Measurements from ENCODE around the gene DNAJB9. TPM values are rescaled to one million over a fixed set of nuclear protein-coding genes. Genes with fewer than 3 reads are reported as not detected.

Gene DNAJB9
- total and polyA plus RNA-seq, 2 of the 13 experiments (the other 11 are each of a cell fraction or from before 2014, with no cell fraction given) = 8.6 to 16.4 TPM

DNA sequence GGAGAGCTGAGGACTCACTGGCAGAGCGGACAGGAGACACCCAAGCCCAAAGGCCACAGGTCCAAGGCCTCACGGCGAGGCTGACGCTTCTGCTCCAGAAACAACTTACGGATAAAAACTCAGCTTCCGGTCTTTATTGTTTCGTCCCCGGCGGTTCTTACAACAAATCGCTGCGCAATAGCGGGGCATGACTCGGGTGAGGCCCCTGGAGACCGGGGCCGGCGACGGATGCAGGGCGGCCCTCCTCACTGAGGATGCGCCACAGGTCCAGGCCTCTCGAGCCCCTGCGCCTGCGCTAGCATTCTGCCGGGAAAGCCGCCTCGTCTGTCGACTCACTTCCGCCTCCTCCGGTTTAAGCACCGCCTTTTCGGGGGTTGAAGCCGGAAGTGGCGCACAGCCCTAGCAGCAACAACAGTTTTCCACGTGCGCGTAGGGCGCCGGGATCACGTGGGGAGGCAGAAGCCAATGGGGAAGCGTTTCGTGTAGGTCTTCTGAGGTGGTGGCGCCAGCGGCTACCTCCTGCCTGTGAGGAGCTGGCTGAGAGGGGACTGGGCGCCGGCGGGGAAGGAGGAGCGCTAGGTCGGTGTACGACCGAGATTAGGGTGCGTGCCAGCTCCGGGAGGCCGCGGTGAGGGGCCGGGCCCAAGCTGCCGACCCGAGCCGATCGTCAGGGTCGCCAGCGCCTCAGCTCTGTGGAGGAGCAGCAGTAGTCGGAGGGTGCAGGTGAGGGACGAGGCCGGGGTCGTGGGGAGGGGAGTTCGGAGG lies at the start of gene DNAJB9, which contains the start of gene THAP5 (continued):
- TF ChIP-seq ZFAT (CRISPR knock-in tag; conservative IDR thresholded peaks at IDR 0.05) (no peak; the same call in 1 of the 2 replicates), ZNF530 (CRISPR knock-in tag; IDR thresholded peaks at IDR 0.05; ENCODE audit: low read depth) (no peak), ZNF720 (CRISPR knock-in tag; IDR thresholded peaks at IDR 0.05) (no peak), JUN (CRISPR knock-in tag; IDR thresholded peaks at IDR 0.05) (peak; percentile 53; the same call in 1 of the 2 replicates), FOXC1 (CRISPR knock-in tag; IDR thresholded peaks at IDR 0.05; ENCODE audit: borderline replicate concordance) (peak; percentile 77; the same call in 1 of the 2 replicates), KLF9 (CRISPR knock-in tag; IDR thresholded peaks at IDR 0.05; ENCODE audit: low read depth) (0 out of 2 replicates have a peak, but pooled peaks have one; percentile 74), HNRNPH1 (optimal IDR thresholded peaks at IDR 0.05; ENCODE audit: low read depth, low read length) (peak; percentile 96), ZFP1 (CRISPR knock-in tag; IDR thresholded peaks at IDR 0.05) (peak; percentile 29; the same call in 1 of the 2 replicates), ZNF703 (CRISPR knock-in tag; IDR thresholded peaks at IDR 0.05; ENCODE audit: borderline replicate concordance) (peak; percentile 76; the same call in 1 of the 2 replicates), ZNF451 (CRISPR knock-in tag; IDR thresholded peaks at IDR 0.05) (peak; percentile 85; the same call in 1 of the 2 replicates), ZNF160 (CRISPR knock-in tag; IDR thresholded peaks at IDR 0.05) (0 out of 2 replicates have a peak, but pooled peaks have one; percentile 21), ZNF367 (CRISPR knock-in tag; IDR thresholded peaks at IDR 0.05; ENCODE audit: borderline replicate concordance) (no peak; the same call in 1 of the 2 replicates), ATF7-NPFF (CRISPR knock-in tag; IDR thresholded peaks at IDR 0.05; ENCODE audit: low read depth) (peak; percentile 73; the same call in 1 of the 2 replicates), ZFP62 (CRISPR knock-in tag; IDR thresholded peaks at IDR 0.05) (no peak), ZFYVE20 (CRISPR knock-in tag; IDR thresholded peaks at IDR 0.05; ENCODE audit: borderline replicate concordance, low read depth) (no peak), YEATS2 (CRISPR knock-in tag; IDR thresholded peaks at IDR 0.05; ENCODE audit: borderline replicate concordance) (peak; percentile 96), ZBTB38 (CRISPR knock-in tag; IDR thresholded peaks at IDR 0.05) (peak; percentile 2; the same call in 1 of the 2 replicates), ADNP (CRISPR knock-in tag; IDR thresholded peaks at IDR 0.05) (no peak)
- TF ChIP-seq, protein P1, sequence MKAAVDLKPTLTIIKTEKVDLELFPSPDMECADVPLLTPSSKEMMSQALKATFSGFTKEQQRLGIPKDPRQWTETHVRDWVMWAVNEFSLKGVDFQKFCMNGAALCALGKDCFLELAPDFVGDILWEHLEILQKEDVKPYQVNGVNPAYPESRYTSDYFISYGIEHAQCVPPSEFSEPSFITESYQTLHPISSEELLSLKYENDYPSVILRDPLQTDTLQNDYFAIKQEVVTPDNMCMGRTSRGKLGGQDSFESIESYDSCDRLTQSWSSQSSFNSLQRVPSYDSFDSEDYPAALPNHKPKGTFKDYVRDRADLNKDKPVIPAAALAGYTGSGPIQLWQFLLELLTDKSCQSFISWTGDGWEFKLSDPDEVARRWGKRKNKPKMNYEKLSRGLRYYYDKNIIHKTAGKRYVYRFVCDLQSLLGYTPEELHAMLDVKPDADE (CRISPR knock-in tag; IDR thresholded peaks at IDR 0.05) = peak; percentile 31; the same call in 1 of the 2 replicates
- TF ChIP-seq, protein P2, sequence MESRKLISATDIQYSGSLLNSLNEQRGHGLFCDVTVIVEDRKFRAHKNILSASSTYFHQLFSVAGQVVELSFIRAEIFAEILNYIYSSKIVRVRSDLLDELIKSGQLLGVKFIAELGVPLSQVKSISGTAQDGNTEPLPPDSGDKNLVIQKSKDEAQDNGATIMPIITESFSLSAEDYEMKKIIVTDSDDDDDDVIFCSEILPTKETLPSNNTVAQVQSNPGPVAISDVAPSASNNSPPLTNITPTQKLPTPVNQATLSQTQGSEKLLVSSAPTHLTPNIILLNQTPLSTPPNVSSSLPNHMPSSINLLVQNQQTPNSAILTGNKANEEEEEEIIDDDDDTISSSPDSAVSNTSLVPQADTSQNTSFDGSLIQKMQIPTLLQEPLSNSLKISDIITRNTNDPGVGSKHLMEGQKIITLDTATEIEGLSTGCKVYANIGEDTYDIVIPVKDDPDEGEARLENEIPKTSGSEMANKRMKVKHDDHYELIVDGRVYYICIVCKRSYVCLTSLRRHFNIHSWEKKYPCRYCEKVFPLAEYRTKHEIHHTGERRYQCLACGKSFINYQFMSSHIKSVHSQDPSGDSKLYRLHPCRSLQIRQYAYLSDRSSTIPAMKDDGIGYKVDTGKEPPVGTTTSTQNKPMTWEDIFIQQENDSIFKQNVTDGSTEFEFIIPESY (CRISPR knock-in tag; IDR thresholded peaks at IDR 0.05) = peak; percentile 26; the same call in 1 of the 2 replicates
- TF ChIP-seq, protein P3, sequence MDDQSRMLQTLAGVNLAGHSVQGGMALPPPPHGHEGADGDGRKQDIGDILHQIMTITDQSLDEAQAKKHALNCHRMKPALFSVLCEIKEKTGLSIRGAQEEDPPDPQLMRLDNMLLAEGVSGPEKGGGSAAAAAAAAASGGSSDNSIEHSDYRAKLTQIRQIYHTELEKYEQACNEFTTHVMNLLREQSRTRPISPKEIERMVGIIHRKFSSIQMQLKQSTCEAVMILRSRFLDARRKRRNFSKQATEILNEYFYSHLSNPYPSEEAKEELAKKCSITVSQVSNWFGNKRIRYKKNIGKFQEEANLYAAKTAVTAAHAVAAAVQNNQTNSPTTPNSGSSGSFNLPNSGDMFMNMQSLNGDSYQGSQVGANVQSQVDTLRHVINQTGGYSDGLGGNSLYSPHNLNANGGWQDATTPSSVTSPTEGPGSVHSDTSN (CRISPR knock-in tag; IDR thresholded peaks at IDR 0.05; ENCODE audit: borderline replicate concordance) = no peak; the same call in none of the 2 replicates
- TF ChIP-seq, protein P4, sequence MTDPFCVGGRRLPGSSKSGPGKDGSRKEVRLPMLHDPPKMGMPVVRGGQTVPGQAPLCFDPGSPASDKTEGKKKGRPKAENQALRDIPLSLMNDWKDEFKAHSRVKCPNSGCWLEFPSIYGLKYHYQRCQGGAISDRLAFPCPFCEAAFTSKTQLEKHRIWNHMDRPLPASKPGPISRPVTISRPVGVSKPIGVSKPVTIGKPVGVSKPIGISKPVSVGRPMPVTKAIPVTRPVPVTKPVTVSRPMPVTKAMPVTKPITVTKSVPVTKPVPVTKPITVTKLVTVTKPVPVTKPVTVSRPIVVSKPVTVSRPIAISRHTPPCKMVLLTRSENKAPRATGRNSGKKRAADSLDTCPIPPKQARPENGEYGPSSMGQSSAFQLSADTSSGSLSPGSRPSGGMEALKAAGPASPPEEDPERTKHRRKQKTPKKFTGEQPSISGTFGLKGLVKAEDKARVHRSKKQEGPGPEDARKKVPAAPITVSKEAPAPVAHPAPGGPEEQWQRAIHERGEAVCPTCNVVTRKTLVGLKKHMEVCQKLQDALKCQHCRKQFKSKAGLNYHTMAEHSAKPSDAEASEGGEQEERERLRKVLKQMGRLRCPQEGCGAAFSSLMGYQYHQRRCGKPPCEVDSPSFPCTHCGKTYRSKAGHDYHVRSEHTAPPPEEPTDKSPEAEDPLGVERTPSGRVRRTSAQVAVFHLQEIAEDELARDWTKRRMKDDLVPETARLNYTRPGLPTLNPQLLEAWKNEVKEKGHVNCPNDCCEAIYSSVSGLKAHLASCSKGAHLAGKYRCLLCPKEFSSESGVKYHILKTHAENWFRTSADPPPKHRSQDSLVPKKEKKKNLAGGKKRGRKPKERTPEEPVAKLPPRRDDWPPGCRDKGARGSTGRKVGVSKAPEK (CRISPR knock-in tag; IDR thresholded peaks at IDR 0.05; ENCODE audit: borderline replicate concordance) = no peak
